Omental fat pad (tissue), 4 donors: ENCODE data around the gene ATF6B. TPM values are rescaled to one million over a fixed set of nuclear protein-coding genes. Genes with fewer than 3 reads are reported as not detected.

Experiments used
- ATAC-seq: fragments of 150-250 bp; one replicate; pipeline ENCODE4 v1.9.1; 2016; ENCODE audit warnings: mild to moderate bottlenecking, moderate library complexity; ENCODE audit not compliant: low FRiP score
- DNase-seq: peaks from one replicate; pipeline ENCODE4 v3.0.0-alpha.2; 2019; ENCODE audit warnings: low spot score
- total RNA-seq, 4 donors: library from RNA; depleted of rRNA; stranded (reverse); fragments of >200 nt; gene quantifications; one replicate each; pipeline ENCODE4 v1.1.0, GENCODE V29; 2016
- TF ChIP-seq, protein P1 (sequence below), 3 donors: fragments of 450-650 bp; IDR thresholded peaks; one replicate each; pipeline ENCODE4 v1.5.1; 2016 to 2017; ENCODE audit warnings: antibody characterized with exemption in 3 of 3, mild to moderate bottlenecking in 3 of 3, moderate library complexity in 2 of 3

The ATF6B gene
- total RNA-seq, 4 donors from 2014 or later, result 23.2 to 44.3 (median 24.4) TPM

DNA sequence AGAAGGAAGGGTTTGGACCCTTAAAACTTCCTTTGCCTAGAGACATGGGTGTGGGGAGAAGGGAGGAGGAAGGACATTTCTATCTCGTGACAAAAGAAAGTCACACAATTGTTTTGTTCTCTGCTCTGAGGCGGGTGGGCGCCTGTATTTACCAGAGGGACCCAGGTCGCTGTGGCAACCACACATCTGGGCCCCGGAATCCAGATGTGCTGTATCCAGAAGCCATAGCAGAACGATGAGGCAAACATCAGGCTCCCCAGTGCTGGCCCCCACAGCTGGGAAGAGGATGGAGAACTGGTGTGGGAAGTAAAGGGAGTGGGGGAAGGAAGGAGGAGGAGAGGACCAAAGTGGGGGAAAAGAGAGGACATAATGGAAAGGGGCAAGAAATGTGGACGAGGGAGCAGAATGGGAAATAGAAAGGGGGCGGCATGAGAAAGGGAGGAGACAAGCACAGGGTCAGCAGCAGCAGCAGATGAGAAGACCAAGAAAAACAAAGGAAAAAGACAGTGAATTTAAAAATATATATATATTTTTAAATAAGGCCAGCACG lies 15.5 kb downstream of the ATF6B start:
- DNase-seq (no peak), ATAC-seq (no peak)
- TF ChIP-seq, protein P1, sequence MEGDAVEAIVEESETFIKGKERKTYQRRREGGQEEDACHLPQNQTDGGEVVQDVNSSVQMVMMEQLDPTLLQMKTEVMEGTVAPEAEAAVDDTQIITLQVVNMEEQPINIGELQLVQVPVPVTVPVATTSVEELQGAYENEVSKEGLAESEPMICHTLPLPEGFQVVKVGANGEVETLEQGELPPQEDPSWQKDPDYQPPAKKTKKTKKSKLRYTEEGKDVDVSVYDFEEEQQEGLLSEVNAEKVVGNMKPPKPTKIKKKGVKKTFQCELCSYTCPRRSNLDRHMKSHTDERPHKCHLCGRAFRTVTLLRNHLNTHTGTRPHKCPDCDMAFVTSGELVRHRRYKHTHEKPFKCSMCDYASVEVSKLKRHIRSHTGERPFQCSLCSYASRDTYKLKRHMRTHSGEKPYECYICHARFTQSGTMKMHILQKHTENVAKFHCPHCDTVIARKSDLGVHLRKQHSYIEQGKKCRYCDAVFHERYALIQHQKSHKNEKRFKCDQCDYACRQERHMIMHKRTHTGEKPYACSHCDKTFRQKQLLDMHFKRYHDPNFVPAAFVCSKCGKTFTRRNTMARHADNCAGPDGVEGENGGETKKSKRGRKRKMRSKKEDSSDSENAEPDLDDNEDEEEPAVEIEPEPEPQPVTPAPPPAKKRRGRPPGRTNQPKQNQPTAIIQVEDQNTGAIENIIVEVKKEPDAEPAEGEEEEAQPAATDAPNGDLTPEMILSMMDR (IDR thresholded peaks at IDR 0.05), result no peak

DNA sequence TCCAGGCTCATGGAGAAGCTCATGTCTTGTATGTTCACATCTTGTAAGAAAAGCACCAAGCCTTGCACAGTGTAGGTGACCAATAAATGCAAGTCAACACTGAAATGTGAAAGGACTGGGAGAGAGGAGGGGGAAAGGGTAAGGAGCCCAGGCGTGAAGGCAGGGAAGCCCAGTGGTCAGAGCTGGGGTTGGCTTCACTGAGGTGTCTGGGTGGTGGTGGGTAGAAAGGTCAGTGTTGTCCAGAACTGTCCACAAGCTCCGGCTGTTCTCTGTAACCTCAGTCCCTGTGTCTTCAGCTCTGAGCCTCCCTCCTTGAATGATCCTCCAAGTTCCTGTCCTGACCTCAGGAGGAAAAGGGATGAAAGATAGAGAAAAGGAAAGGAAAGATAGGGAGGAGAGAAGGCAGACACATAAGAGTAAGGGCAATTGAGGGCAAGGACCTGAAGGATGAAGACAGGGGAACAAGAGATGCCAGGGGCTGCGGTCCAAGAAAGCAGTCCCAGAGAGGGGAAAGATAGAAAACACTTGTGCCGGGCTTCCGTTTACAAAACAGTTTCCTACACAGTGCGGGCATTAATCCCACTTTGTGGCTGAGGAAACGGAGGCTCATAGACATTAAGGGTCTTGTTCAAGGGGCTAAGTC lies 16.5 kb downstream of the ATF6B start:
- DNase-seq (no peak), ATAC-seq (no peak)
- TF ChIP-seq, protein P1 (IDR thresholded peaks at IDR 0.05), result no peak

DNA sequence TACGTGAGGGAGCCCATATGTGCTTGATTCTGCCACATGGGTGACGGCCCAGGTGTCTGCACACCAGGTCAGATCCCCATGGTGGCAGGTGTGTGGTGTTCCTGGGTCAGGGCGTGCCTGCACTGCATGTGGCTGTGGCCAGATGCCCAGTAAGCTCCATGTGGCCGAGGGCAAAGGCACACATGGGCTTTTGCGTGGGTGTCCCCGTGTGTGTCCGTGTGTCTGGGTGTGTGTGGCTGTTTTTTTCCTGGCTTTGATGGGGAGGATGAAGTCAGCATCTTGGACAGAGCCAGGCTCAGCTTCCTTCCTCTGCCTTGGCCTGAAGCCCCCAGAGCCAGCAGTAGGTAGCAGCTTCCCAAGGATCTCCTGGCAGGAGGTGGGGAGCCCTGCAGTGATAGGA lies 17.4 kb downstream of the ATF6B start:
- ATAC-seq (no peak), DNase-seq (no peak)
- TF ChIP-seq, protein P1 (IDR thresholded peaks at IDR 0.05), result no peak

DNA sequence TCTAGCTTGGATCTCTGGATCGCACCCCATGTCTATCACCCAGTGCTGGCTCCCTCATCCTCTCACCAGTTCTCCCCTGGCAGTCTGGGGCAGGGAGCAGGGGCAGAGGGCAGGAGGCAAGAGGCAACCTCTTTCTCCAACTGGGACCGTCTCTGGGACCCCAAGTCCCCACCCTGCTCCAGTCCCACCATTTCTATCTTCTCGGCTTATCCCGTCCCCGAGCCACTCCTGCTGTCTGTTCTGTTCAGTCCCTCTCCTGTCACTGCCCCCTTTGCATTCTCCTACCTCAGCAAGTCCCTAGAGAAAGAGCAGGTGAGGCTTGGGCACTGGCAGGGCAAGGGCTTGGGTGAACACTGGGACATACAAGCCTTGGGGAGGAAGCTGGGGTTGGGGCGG lies 18.3 kb downstream of the ATF6B start:
- DNase-seq, result no peak
- TF ChIP-seq, protein P1 (IDR thresholded peaks at IDR 0.05), result no peak
- ATAC-seq, result no peak

DNA sequence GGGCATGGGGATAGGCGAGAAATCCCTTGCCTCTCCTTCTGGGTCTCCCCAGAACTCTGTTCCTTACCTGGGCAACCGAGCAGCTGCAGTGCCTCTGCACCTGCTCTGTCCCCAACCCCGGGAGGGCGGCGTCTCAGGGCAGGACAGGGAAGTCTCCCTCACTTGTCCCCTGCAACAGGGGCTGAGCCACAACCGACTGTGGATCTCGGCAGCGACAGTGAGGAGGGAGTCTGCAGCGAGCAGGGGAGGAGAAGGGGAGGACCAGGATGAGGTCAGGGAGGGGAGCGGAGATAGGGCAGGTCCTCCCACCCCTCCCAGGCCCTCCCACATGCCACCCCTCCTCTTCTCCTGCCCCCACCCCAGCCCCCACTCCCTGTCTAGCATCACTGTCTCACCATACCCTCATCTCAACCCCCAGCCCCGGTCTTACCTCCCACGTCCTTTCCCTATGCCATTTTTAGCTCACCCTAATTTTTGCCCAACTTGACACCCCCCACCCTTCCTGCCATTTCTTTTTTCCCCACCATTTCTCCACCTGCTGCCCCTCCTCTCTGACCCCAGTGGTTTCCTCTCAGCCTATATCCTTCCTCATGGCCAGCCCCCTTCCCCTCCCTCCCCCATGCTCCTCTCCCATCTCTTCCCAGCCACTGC lies 18.8 kb downstream of the ATF6B start, which contains the start of gene TNXB:
Gene TNXB, minus strand, starts transcription at position 225 of the 651 bp plus-strand sequence. CDS start 11,140 bp downstream, outside the sequence.
- ATAC-seq (no peak), DNase-seq (no peak)
- TF ChIP-seq, protein P1 (IDR thresholded peaks at IDR 0.05), result no peak

DNA sequence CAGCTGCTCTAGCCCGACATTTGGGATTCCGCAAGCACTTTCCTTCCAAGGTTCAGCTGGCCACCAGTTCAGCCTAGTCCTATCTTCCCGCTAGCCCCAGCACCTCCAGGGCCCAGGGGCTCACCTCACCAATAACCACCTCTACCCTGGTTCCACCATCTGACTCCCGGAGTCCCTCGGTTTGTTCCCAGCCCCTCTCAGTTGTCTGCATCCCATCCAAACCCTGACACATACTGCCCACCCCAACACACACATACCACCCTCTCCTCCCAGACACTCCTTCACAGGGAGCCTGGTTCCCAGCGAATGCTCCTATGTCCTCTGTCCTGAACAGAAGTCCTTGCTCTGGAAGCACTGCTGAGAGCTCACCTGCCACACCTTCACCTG lies 19.3 kb downstream of the ATF6B start:
- TF ChIP-seq, protein P1 (IDR thresholded peaks at IDR 0.05), result no peak
- no peak for DNase-seq
- ATAC-seq, result no peak
